Measurements from ENCODE around the gene KRT71.
"Not testable (repeated sequence)": the region's sequence is repeated elsewhere in the genome, so short reads cannot be mapped to it uniquely, and the experiment has no call there.

The KRT71 gene

GRCh38 chr12:52598966-52599365, 46.0 kb upstream of the KRT71 start:
- TF ChIP-seq CTCF (IDR thresholded peaks at IDR 0.05; ENCODE audit: low read length) (no peak), EZH2 (IDR thresholded peaks at IDR 0.05; ENCODE audit: borderline replicate concordance, low read length) (no peak)
- Histone ChIP-seq H4K20me1 (ENCODE audit: insufficient read depth, low read length) (no peaks in the 10 kb centered on the region), H3K27me3 (ENCODE audit: insufficient read depth, low read length) (0 out of 2 replicates have a peak, but pooled peaks cover 3% of the 10 kb centered on the region), H3K9me3 (ENCODE audit: low read length) (no peaks in the 10 kb centered on the region), H3K4me2 (ENCODE audit: low read length) (no peak overlapping the region), H3K9ac (ENCODE audit: low read length) (no peak overlapping the region), H3K79me2 (ENCODE audit: insufficient read depth, low read length) (no peaks in the 10 kb centered on the region), H3K27ac (ENCODE audit: low read depth, low read length, poor library complexity, severe bottlenecking) (no peak overlapping the region), H3F3A (ENCODE audit: insufficient read depth, low read length) (no peaks in the 10 kb centered on the region), H3K9me2 (ENCODE audit: low read depth, low read length) (no peaks in the 10 kb centered on the region), H3K4me3 (ENCODE audit: low read depth, low read length, poor library complexity, severe bottlenecking) (no peak overlapping the region), H3K36me3 (ENCODE audit: insufficient read depth, low read length) (no peaks in the 10 kb centered on the region), H3K4me1 (ENCODE audit: insufficient read depth, low read length, severe bottlenecking) (no peaks in the 10 kb centered on the region), H2AFZ (ENCODE audit: low read length) (no peak overlapping the region)

- H3K4me1 ChIP-seq (ENCODE audit: insufficient read depth, low read length, severe bottlenecking); H3K9me2 ChIP-seq (ENCODE audit: low read depth, low read length): not testable (repeated sequence)
These were observed 41.3 kb upstream of the KRT71 start for GRCh38 chr12:52594237-52594636.

GRCh38 chr12:52591521-52591920, 38.6 kb upstream of the KRT71 start:
- H2AFZ ChIP-seq (ENCODE audit: low read length) = no peak overlapping the region
- no peaks in the 10 kb centered on the region for H3K27me3 ChIP-seq (ENCODE audit: insufficient read depth, low read length)
- no peaks in the 10 kb centered on the region for H3K9me2 ChIP-seq (ENCODE audit: low read depth, low read length)
- H3K4me3 ChIP-seq (ENCODE audit: low read depth, low read length, poor library complexity, severe bottlenecking) = no peak overlapping the region
- H3F3A ChIP-seq (ENCODE audit: insufficient read depth, low read length) = no peaks in the 10 kb centered on the region
- H3K79me2 ChIP-seq (ENCODE audit: insufficient read depth, low read length) = no peaks in the 10 kb centered on the region
- H3K9ac ChIP-seq (ENCODE audit: low read length) = no peak overlapping the region
- no peak for TF ChIP-seq CTCF (IDR thresholded peaks at IDR 0.05; ENCODE audit: low read length)
- TF ChIP-seq EZH2 (IDR thresholded peaks at IDR 0.05; ENCODE audit: borderline replicate concordance, low read length) = no peak
- no peaks in the 10 kb centered on the region for H3K4me1 ChIP-seq (ENCODE audit: insufficient read depth, low read length, severe bottlenecking)
- H4K20me1 ChIP-seq (ENCODE audit: insufficient read depth, low read length) = no peaks in the 10 kb centered on the region
- no peaks in the 10 kb centered on the region for H3K9me3 ChIP-seq (ENCODE audit: low read length)
- no peak overlapping the region for H3K4me2 ChIP-seq (ENCODE audit: low read length)
- H3K27ac ChIP-seq (ENCODE audit: low read depth, low read length, poor library complexity, severe bottlenecking) = no peak overlapping the region
- no peaks in the 10 kb centered on the region for H3K36me3 ChIP-seq (ENCODE audit: insufficient read depth, low read length)

More at GRCh38 chr12:52594237-52594636, 41.3 kb upstream of the KRT71 start:
- not testable (repeated sequence) for H3F3A ChIP-seq (ENCODE audit: insufficient read depth, low read length); H3K27me3 ChIP-seq (ENCODE audit: insufficient read depth, low read length); H3K27ac ChIP-seq (ENCODE audit: low read depth, low read length, poor library complexity, severe bottlenecking); H3K4me2 ChIP-seq (ENCODE audit: low read length); H3K9ac ChIP-seq (ENCODE audit: low read length); H3K36me3 ChIP-seq (ENCODE audit: insufficient read depth, low read length); H4K20me1 ChIP-seq (ENCODE audit: insufficient read depth, low read length); H3K9me3 ChIP-seq (ENCODE audit: low read length); H2AFZ ChIP-seq (ENCODE audit: low read length); H3K79me2 ChIP-seq (ENCODE audit: insufficient read depth, low read length); H3K4me3 ChIP-seq (ENCODE audit: low read depth, low read length, poor library complexity, severe bottlenecking)

GRCh38 chr12:52590021-52590420, 37.1 kb upstream of the KRT71 start:
- H3K4me1 ChIP-seq (ENCODE audit: insufficient read depth, low read length, severe bottlenecking) = no peaks in the 10 kb centered on the region
- H3K27me3 ChIP-seq (ENCODE audit: insufficient read depth, low read length) = no peaks in the 10 kb centered on the region
- TF ChIP-seq EZH2 (IDR thresholded peaks at IDR 0.05; ENCODE audit: borderline replicate concordance, low read length) (no peak), CTCF (IDR thresholded peaks at IDR 0.05; ENCODE audit: low read length) (no peak)
- no peaks in the 10 kb centered on the region for H3K9me2 ChIP-seq (ENCODE audit: low read depth, low read length)
- no peak overlapping the region for H2AFZ ChIP-seq (ENCODE audit: low read length)
- no peaks in the 10 kb centered on the region for H3K36me3 ChIP-seq (ENCODE audit: insufficient read depth, low read length)
- H3K9ac ChIP-seq (ENCODE audit: low read length) = no peak overlapping the region
- no peaks in the 10 kb centered on the region for H3F3A ChIP-seq (ENCODE audit: insufficient read depth, low read length)
- H4K20me1 ChIP-seq (ENCODE audit: insufficient read depth, low read length) = no peaks in the 10 kb centered on the region
- no peak overlapping the region for H3K4me2 ChIP-seq (ENCODE audit: low read length)
- no peak overlapping the region for H3K27ac ChIP-seq (ENCODE audit: low read depth, low read length, poor library complexity, severe bottlenecking)
- H3K79me2 ChIP-seq (ENCODE audit: insufficient read depth, low read length) = no peaks in the 10 kb centered on the region
- no peak overlapping the region for H3K4me3 ChIP-seq (ENCODE audit: low read depth, low read length, poor library complexity, severe bottlenecking)
- no peaks in the 10 kb centered on the region for H3K9me3 ChIP-seq (ENCODE audit: low read length)

Measured in OCI-LY1 (cell line).